Inferior parietal cortex (tissue), 1 donor: ENCODE data around the gene TMEM120A.
A peak's percentile ranks its signal among the peaks of the same experiment; 100 is the strongest.
"Not testable (repeated sequence)": the region's sequence is repeated elsewhere in the genome, so short reads cannot be mapped to it uniquely, and the experiment has no call there.

ENCODE experiments used
- DNase-seq: peaks from one replicate; pipeline ENCODE4 v3.0.0-alpha.2; 2016; ENCODE audit errors: extremely low spot score

TMEM120A gene

DNA sequence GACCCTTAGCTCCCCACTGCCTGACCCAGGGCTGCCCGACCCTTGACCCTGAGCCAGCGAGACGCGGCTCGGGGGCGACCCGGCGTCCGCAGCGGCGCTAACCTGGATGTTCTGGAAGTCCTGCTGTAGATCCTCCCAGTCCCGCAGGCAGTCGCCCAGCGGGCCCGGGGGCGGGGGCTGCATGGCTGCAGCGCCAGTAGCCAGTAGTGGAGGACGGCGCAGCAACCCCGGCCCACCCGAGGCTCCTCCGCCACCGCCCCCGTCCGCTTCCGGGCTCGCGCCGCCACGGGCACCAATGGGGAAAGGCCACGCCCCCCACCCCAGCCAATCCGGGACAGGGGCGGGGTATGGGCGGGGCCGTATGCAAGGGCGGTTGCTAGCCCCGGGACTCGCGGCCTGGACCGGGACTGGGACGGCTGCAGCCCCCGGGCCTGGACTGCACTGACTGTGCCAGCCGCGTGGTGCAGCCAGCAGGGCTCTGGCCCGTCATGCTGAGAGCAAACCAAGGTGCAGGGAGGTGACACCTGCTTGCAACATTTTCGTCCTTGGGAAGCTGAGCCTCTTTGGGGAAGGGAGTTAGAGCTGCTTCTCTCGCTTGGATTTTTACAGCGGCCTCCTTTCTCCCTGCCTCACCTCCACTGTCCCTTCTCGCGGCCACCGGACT, at the start of gene TMEM120A:
TMEM120A (minus strand) TSS at position 208 of the 664 bp plus-strand sequence; CDS start at position 183, 25 bp downstream.
- DNase-seq = peak; percentile 94

DNA sequence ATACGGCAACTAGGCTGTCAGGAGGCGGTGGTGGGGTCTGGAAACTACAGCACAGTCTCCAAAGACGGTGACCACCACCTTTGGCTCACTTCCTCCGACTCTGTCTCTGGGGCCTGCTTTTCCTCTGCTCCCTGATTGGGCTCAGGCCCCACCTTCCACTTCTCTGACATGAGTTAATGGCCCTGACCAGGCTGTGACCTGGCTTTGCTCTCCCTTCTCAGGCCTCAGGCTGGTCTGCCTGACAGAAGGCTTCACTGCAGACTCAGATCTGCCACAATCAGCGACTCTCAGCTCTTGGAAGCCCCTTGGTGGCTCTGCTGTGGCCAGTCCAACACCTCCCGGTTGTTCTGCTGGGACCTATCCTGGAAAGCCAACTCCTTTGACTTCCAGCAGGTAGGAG, 45.7 kb upstream of the TMEM120A start:
- DNase-seq = no peak

DNA sequence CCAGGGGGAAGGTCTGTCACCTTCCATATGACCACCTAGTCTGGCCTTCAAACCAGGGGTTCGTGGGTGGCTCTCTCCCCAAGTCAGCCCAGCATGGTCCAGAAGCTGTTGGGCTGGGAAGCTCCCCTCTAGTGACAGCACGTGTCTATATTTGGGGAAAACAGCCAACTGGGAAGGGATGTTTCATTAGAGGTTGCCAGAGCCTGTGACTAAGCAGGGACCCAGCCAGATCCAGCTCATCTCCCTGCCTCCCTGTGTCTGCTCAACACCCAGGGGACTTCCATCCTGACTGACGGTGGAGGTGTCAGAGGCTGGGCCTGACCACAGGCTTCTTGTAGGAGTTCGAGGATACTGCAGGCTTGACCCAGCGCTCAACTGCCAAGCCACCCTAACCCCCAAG, 42.9 kb upstream of the TMEM120A start:
- DNase-seq = no peak

- no peak for DNase-seq
Measured at GRCh38 chr7:76031964-76032363, 37.6 kb upstream of the TMEM120A start.

GRCh38 chr7:76029682-76030081, 35.3 kb upstream of the TMEM120A start:
- DNase-seq = not testable (repeated sequence)

GRCh38 chr7:76023002-76023401, 28.6 kb upstream of the TMEM120A start:
- DNase-seq = no peak

DNA sequence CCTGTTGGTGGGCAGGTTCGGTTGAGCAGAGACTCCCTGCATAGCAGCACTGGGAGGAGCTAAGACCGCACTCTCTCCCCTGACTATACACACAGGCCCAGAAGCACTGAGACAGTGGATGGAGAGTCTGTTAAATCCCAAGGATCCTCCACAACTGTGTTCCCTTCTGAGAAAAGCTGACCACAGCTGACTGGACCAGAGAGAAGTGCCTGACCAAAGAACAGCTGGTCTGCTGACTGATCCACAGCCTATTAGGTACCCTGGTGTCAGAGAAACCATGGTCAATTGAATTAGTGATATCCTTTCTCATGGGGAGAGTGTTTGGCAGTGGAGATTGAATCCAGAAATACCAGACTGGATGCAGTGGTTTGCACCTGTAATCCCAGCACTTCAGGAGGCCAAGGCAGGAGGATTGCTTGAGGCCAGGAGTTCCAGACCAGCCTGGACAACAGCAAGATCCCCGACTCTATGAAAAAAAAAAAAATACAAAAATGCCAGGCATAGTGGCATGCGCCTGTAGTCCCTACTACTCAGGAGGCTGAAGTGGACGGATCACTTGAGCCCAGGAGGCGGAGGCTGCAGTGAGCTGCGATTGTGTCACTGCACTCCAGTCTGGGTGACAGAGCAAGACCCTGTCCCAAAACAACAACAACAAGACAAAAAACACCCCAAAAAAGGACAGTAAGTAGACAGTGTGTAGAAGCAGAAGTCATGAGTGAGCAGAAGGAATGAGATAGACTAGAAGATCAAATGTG, 27.8 kb upstream of the TMEM120A start:
- no peak for DNase-seq

DNA sequence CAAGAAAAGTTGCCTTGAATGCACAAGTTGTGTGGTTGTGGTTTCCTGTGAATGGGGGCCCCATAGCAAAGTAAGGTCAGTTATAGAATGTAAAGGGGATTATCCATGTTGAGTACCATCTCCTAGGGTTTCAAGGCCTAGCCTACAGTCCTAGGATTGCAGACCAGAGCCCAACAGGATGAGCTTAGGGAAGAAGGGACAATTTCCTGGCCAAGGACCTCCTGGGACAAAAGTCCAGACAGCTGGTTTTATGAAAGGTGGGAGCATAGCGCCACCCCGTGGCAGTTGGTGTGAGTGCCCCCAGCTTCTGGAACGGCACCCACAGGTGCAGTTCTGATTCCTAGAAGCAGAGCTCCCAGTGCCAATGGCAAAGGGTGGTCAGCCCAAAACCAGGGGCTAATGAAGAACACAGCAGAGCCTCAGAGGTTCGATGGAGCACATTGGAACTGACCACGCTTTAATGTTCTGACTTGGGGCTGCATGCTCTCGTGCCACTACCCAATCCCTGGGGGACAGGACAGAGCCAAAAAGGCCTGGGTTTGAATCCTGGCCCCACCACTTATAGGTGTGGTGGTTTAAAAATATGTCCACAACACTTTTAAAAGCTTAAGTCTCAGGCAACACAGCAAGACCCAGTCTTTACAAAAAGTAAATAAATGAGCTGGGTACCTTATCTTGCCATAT, 25.8 kb upstream of the TMEM120A start:
- DNase-seq = peak; percentile 81

GRCh38 chr7:76018520-76018919, 24.1 kb upstream of the TMEM120A start:
- DNase-seq = not testable (repeated sequence)

DNA sequence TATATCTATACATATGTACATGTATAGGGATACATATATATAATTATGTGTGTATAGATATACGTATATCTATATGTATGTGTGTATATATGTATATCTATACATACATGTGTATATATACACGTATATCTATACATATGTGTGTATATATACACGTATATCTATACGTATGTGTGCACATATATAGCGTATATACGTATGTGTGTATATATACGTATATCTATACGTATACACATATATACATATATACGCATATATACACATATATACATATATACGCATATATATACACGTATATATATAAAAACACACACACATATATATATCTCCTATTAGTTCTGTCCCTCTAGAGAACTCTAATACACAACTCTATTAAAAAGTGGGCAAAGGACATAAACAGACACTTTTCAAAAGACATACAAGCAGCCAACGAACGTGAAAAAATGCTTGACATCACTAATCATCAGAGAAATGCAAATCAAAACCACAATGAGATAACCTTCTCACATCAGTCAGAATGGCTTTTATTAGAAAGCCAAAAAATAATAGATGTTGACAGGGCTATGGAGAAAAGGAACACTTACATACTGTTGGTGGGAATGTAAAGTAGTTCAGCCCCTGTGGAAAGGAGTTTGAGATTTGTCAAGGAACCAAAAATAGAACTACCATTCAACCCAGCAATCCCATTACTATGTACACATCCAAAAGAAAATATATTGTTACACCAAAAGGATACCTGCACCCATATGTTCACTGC, 22.0 kb upstream of the TMEM120A start:
- no peak for DNase-seq

DNA sequence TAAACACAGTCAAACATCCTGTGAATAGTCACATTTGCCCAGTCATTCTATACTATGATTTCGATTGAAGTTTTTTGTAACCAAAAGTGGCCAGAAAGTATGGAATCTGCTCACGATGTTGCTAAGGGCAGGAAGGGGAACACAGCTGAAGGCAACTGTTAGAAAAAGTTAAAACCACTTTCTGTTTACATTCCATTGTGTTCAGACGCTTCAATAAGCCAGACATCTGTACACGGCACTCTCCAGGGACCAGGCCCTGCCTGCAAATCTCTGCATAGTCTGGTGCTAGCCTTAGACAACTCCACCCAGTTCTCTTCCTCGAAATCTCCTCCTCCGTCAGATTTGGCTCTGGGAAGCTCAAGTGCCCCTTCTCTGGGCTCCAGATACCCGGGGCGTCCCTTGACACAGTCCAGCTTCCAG, 17.1 kb upstream of the TMEM120A start:
- no peak for DNase-seq

- no peak for DNase-seq
Measured at GRCh38 chr7:76009672-76010600, 15.5 kb upstream of the TMEM120A start.

GRCh38 chr7:76008156-76008687, 13.8 kb upstream of the TMEM120A start:
- DNase-seq = no peak

DNA sequence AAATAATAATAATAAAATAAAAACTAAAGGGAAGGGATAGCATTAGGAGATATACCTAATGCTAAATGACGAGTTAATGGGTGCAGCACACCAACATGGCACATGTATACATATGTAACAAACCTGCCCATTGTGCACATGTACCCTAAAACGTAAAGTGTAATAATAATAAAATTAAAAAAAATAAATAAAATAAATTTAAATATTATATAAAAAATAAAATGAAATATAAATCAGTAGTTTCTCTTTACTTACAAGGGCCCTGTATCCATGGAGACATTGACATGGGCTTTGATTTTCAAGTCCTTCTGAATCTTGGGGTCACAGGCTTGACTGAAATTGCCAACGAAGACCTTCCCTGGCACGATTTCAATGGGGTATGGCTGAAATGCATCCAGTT, 10.6 kb upstream of the TMEM120A start:
- DNase-seq = not testable (repeated sequence)

DNA sequence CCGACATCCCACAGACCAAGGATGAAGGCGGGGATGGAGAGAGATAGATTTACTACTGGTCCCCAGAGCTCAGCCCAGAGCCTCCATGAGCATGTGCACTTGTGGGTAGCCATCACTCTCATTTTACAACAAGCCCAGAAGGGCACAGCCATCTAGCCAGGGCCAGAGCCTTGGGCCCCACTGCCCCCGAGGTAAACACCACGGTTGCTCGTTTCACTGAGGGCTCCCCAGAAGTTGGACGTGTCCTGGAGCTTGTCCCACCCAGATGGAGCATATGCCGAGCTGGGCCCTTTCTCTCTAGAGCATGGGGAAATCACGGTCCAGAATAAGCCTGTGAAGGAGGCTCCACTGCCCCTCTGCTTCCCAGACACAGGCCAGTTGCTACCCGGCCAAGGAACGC, 9.0 kb upstream of the TMEM120A start:
- no peak for DNase-seq

DNA sequence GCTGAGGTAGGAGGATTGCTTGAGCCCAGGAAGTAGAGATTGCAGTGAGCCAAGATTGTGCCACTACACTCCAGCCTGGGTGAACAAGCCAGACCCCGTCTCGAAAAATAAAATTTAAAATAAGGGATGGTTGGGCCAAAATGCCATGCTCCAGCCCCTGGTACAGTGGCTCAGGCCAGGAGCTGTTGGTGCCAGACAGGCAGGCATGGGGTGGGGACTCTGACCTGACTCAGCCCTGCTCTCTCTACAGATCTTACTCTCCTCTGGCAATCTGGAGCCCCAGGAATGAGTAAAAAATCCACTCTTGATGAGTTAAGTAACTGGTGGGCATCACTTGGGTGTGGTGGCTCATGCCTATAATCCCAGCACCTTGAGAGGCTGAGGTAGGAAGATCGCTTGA, 8.4 kb upstream of the TMEM120A start:
- no peak for DNase-seq

- no peak for DNase-seq
Measured at GRCh38 chr7:76002139-76002538, 7.7 kb upstream of the TMEM120A start.

GRCh38 chr7:76000566-76000965, 6.2 kb upstream of the TMEM120A start:
- DNase-seq = no peak

GRCh38 chr7:75998038-75998437, 3.6 kb upstream of the TMEM120A start:
- DNase-seq = no peak

- DNase-seq = no peak
Measured at GRCh38 chr7:75996476-75996875, 2.1 kb upstream of the TMEM120A start.

DNA sequence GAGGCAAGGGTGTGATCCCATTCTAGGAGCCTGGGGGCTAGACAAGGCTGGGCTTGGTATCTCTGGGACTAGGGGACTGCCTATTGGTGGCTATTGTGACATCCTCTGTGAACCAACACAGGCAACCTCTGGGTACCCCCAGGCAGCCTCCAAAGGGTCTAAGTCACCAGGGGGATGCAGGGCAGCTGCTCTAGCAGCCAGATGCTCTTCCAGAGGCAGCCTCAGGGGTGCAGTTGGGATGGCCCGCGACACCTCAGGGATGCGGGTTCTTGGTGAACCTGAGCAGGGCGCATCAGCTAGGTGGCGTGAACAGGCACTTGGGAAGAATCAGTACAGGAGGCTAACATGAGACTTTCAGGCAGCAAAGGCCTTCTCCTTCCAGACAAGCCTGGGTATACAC, 1.6 kb upstream of the TMEM120A start:
- no peak for DNase-seq
